GM12878 (cell line): ENCODE data around the gene SPN. TPM values are rescaled to one million over a fixed set of nuclear protein-coding genes. Genes with fewer than 3 reads are reported as not detected.
A peak's percentile ranks its signal among the peaks of the same experiment; 100 is the strongest.

Experiments used
- CBFB ChIP-seq: IDR thresholded peaks from 2 replicates; pipeline ENCODE4 v1.6.1; 2016; ENCODE audit warnings: antibody characterized with exemption, low read depth
- CEBPB ChIP-seq, 2 experiments: fragments of 150-350 bp in 1 of 2; IDR thresholded peaks; 2 replicates each; pipeline ENCODE4 v1.6.1; 2012 to 2014; ENCODE audit warnings: low read depth in 2 of 2, low read length in 2 of 2, borderline replicate concordance in 1 of 2, inconsistent platforms in 1 of 2
- FOS ChIP-seq: IDR thresholded peaks from 3 replicates; pipeline ENCODE4 v1.6.1; 2011; ENCODE audit warnings: borderline replicate concordance; ENCODE audit not compliant: insufficient read length; ENCODE audit errors: extremely low read depth
- HDAC6 ChIP-seq: fragments of 200-600 bp; sonication (generic); IDR thresholded peaks from one replicate; pipeline ENCODE4 v1.8.0; 2017; ENCODE audit warnings: antibody characterized with exemption; ENCODE audit not compliant: unreplicated experiment
- POLR2AphosphoS2 ChIP-seq: IDR thresholded peaks from 2 replicates; pipeline ENCODE4 v1.6.1; 2011; ENCODE audit warnings: low read depth, mild to moderate bottlenecking, low read length, improper control_type of control experiment, moderate library complexity
- RELA ChIP-seq: fragments of 450-650 bp; IDR thresholded peaks from 2 replicates; pipeline ENCODE4 v1.8.0; 2014; ENCODE audit warnings: borderline replicate concordance; ENCODE audit not compliant: partially characterized antibody
- RUNX3 ChIP-seq: IDR thresholded peaks from 2 replicates; pipeline ENCODE4 v1.6.1; 2012; ENCODE audit warnings: low read length, inconsistent platforms
- YBX1 ChIP-seq: fragments of 450-650 bp; IDR thresholded peaks from 2 replicates; pipeline ENCODE4 v1.6.1; 2016; ENCODE audit warnings: antibody characterized with exemption
- ZBED1 ChIP-seq: IDR thresholded peaks from 2 replicates; pipeline ENCODE4 v1.6.1; 2016; ENCODE audit warnings: borderline replicate concordance
- ZNF384 ChIP-seq: IDR thresholded peaks from 2 replicates; pipeline ENCODE4 v1.6.1; 2012; ENCODE audit warnings: low read depth, mild to moderate bottlenecking, low read length, improper control_type of control experiment, borderline replicate concordance
- polyA plus RNA-seq, 11 experiments: library from polyadenylated mRNA; depleted of rRNA in 4 of 11; unstranded in 6 of 11; stranded (reverse) in 5 of 11; fragments of >200 nt; fragmentation: Nextera tagmentation in 4 of 11; fragmentation: Illumina TruSeq in 1 of 11; extraction: Ambion mirVana in 4 of 11; extraction: Trizol in 1 of 11; gene quantifications; 1 replicate in 1 of 11; 2 replicates in 10 of 11; pipeline versions ENCODE4 v1.2.1 to v1.2.3, GENCODE V29; 2011 to 2016; ENCODE audit warnings: inconsistent platforms in 2 of 11, missing spikeins in 2 of 11, low read depth in 1 of 11
- total RNA-seq, 4 experiments: library from RNA; depleted of rRNA in 3 of 4; stranded (reverse); fragments of >200 nt in 3 of 4; fragmentation: Illumina TruSeq in 1 of 4; extraction: Trizol in 1 of 4; gene quantifications; 2 replicates each; pipeline versions ENCODE4 v1.2.1 to v1.2.3, GENCODE V29; 2013 to 2021
- TF ChIP-seq, protein P1 (sequence below): fragments of 150-350 bp; IDR thresholded peaks from 2 replicates; pipeline ENCODE4 v1.6.1; 2014; ENCODE audit warnings: mild to moderate bottlenecking, low read depth, low read length
- TF ChIP-seq, protein P2 (sequence below): IDR thresholded peaks from 2 replicates; pipeline ENCODE4 v1.6.1; 2011; ENCODE audit warnings: borderline replicate concordance, low read depth, mild to moderate bottlenecking, moderate library complexity, mixed read lengths, low read length; ENCODE audit not compliant: insufficient read depth; ENCODE audit errors: extremely low read length
- TF ChIP-seq, protein P3 (sequence below): fragments of 450-650 bp; formaldehyde crosslinking; IDR thresholded peaks from 2 replicates; pipeline ENCODE4 v1.4.0; 2020; ENCODE audit warnings: mild to moderate bottlenecking, moderate library complexity
- TF ChIP-seq, protein P4 (sequence below): IDR thresholded peaks from 2 replicates; pipeline ENCODE4 v1.6.1; 2011; ENCODE audit warnings: mild to moderate bottlenecking, low read depth, low read length, moderate library complexity; ENCODE audit not compliant: insufficient replicate concordance
- TF ChIP-seq, protein P5 (sequence below): fragments of 450-650 bp; IDR thresholded peaks from 2 replicates; pipeline ENCODE4 v1.6.1; 2017; ENCODE audit warnings: antibody characterized with exemption, mild to moderate bottlenecking, moderate library complexity

Gene SPN
- total and polyA plus RNA-seq, 10 of the 15 experiments (the other 5 are each of a cell fraction or from before 2014, with no cell fraction given), result 16.2 to 173 (median 92.7) TPM

DNA sequence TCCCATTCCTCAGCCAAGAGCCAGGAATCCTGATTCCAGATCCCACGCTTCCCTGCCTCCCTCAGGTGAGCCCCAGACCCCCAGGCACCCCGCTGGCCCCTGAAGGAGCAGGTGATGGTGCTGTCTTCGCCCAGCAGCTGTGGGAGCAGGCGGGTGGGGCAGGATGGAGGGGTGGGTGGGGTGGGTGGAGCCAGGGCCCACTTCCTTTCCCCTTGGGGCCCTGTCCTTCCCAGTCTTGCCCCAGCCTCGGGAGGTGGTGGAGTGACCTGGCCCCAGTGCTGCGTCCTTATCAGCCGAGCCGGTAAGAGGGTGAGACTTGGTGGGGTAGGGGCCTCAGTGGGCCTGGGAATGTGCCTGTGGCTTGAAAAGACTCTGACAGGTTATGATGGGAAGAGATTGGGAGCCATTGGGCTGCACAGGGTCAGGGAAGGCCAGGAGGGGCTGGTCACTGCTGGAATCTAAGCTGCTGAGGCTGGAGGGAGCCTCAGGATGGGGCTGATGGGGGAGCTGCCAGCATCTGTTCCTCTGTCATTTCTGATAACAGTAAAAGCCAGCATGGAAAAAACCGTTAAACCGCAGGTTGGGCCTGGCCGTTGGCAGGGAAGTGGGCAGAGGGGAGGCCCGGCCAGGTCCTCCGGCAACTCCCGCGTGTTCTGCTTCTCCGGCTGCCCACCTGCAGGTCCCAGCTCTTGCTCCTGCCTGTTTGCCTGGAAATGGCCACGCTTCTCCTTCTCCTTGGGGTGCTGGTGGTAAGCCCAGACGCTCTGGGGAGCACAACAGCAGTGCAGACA is at the start of gene SPN (continued):
- TF ChIP-seq, protein P1, sequence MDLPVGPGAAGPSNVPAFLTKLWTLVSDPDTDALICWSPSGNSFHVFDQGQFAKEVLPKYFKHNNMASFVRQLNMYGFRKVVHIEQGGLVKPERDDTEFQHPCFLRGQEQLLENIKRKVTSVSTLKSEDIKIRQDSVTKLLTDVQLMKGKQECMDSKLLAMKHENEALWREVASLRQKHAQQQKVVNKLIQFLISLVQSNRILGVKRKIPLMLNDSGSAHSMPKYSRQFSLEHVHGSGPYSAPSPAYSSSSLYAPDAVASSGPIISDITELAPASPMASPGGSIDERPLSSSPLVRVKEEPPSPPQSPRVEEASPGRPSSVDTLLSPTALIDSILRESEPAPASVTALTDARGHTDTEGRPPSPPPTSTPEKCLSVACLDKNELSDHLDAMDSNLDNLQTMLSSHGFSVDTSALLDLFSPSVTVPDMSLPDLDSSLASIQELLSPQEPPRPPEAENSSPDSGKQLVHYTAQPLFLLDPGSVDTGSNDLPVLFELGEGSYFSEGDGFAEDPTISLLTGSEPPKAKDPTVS, result no peak
- TF ChIP-seq CBFB (no peak; the same call in 1 of the 2 replicates), HDAC6 (no peak), CEBPB (IDR thresholded peaks at IDR 0.05; ENCODE audit: borderline replicate concordance in 1 of 2, low read depth in 2 of 2, low read length in 2 of 2) (no peak), FOS (no peak), POLR2AphosphoS2 (peak; percentile 78; the same call in 1 of the 2 replicates), YBX1 (no peak), ZBED1 (no peak; the same call in 1 of the 2 replicates), ZNF384 (no peak), RELA (no peak), RUNX3 (peak; percentile 59; the same call in 1 of the 2 replicates)
- TF ChIP-seq, protein P2, sequence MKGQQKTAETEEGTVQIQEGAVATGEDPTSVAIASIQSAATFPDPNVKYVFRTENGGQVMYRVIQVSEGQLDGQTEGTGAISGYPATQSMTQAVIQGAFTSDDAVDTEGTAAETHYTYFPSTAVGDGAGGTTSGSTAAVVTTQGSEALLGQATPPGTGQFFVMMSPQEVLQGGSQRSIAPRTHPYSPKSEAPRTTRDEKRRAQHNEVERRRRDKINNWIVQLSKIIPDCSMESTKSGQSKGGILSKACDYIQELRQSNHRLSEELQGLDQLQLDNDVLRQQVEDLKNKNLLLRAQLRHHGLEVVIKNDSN, result no peak
- TF ChIP-seq, protein P3, sequence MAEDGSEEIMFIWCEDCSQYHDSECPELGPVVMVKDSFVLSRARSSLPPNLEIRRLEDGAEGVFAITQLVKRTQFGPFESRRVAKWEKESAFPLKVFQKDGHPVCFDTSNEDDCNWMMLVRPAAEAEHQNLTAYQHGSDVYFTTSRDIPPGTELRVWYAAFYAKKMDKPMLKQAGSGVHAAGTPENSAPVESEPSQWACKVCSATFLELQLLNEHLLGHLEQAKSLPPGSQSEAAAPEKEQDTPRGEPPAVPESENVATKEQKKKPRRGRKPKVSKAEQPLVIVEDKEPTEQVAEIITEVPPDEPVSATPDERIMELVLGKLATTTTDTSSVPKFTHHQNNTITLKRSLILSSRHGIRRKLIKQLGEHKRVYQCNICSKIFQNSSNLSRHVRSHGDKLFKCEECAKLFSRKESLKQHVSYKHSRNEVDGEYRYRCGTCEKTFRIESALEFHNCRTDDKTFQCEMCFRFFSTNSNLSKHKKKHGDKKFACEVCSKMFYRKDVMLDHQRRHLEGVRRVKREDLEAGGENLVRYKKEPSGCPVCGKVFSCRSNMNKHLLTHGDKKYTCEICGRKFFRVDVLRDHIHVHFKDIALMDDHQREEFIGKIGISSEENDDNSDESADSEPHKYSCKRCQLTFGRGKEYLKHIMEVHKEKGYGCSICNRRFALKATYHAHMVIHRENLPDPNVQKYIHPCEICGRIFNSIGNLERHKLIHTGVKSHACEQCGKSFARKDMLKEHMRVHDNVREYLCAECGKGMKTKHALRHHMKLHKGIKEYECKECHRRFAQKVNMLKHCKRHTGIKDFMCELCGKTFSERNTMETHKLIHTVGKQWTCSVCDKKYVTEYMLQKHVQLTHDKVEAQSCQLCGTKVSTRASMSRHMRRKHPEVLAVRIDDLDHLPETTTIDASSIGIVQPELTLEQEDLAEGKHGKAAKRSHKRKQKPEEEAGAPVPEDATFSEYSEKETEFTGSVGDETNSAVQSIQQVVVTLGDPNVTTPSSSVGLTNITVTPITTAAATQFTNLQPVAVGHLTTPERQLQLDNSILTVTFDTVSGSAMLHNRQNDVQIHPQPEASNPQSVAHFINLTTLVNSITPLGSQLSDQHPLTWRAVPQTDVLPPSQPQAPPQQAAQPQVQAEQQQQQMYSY, result no peak
- TF ChIP-seq, protein P4, sequence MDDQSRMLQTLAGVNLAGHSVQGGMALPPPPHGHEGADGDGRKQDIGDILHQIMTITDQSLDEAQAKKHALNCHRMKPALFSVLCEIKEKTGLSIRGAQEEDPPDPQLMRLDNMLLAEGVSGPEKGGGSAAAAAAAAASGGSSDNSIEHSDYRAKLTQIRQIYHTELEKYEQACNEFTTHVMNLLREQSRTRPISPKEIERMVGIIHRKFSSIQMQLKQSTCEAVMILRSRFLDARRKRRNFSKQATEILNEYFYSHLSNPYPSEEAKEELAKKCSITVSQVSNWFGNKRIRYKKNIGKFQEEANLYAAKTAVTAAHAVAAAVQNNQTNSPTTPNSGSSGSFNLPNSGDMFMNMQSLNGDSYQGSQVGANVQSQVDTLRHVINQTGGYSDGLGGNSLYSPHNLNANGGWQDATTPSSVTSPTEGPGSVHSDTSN, result no peak
- TF ChIP-seq, protein P5, sequence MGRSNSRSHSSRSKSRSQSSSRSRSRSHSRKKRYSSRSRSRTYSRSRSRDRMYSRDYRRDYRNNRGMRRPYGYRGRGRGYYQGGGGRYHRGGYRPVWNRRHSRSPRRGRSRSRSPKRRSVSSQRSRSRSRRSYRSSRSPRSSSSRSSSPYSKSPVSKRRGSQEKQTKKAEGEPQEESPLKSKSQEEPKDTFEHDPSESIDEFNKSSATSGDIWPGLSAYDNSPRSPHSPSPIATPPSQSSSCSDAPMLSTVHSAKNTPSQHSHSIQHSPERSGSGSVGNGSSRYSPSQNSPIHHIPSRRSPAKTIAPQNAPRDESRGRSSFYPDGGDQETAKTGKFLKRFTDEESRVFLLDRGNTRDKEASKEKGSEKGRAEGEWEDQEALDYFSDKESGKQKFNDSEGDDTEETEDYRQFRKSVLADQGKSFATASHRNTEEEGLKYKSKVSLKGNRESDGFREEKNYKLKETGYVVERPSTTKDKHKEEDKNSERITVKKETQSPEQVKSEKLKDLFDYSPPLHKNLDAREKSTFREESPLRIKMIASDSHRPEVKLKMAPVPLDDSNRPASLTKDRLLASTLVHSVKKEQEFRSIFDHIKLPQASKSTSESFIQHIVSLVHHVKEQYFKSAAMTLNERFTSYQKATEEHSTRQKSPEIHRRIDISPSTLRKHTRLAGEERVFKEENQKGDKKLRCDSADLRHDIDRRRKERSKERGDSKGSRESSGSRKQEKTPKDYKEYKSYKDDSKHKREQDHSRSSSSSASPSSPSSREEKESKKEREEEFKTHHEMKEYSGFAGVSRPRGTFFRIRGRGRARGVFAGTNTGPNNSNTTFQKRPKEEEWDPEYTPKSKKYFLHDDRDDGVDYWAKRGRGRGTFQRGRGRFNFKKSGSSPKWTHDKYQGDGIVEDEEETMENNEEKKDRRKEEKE, result no peak
